ENCODE measurements around the gene SPECC1L. TPM values are rescaled to one million over a fixed set of nuclear protein-coding genes. Genes with fewer than 3 reads are reported as not detected.

The SPECC1L gene
- total and polyA plus RNA-seq, 7 donors = 17.4 to 52.6 (median 28.8) TPM

DNA sequence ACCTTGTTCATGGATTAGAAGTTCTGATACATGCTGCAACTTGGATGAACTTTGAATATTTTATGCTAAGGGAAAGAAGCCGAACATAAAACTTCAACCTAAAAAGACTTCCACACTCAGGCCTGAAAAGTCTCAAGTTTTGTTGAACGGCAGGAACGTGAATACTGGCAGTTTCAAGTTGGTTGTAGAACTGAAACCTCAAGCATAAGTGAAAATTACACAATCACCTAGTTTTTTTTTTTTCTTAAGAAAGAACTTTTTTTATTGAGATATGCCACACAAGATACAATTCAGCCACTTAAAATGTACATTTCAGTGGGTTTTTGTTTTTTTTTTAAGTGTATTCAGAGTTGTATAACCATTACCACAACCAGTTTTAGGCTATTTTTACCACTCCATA lies 106.0 kb downstream of the SPECC1L start:
- H3K27ac ChIP-seq = no peak overlapping the region
- no peaks in the 10 kb centered on the region for H3K27me3 ChIP-seq
- 75 to 91% methylated on average over 3 of the region's 3 CpGs for WGBS, 2 donors
- TF ChIP-seq EP300 (IDR thresholded peaks at IDR 0.05) (no peak), POLR2A (IDR thresholded peaks at IDR 0.05) (no peak), POLR2AphosphoS5 (IDR thresholded peaks at IDR 0.05) (no peak)
- TF ChIP-seq, protein P1, sequence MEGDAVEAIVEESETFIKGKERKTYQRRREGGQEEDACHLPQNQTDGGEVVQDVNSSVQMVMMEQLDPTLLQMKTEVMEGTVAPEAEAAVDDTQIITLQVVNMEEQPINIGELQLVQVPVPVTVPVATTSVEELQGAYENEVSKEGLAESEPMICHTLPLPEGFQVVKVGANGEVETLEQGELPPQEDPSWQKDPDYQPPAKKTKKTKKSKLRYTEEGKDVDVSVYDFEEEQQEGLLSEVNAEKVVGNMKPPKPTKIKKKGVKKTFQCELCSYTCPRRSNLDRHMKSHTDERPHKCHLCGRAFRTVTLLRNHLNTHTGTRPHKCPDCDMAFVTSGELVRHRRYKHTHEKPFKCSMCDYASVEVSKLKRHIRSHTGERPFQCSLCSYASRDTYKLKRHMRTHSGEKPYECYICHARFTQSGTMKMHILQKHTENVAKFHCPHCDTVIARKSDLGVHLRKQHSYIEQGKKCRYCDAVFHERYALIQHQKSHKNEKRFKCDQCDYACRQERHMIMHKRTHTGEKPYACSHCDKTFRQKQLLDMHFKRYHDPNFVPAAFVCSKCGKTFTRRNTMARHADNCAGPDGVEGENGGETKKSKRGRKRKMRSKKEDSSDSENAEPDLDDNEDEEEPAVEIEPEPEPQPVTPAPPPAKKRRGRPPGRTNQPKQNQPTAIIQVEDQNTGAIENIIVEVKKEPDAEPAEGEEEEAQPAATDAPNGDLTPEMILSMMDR (IDR thresholded peaks at IDR 0.05) = no peak
- H3K36me3 ChIP-seq = peaks cover 8 to 62% (median 18%) of the 10 kb centered on the region in 4 donors
- no peaks in the 10 kb centered on the region for H3K9me3 ChIP-seq
- intact Hi-C loops (cut with DNase I) = no loop called here
- DNase-seq = no peak
- H3K4me3 ChIP-seq = no peak overlapping the region
- no peaks in the 10 kb centered on the region for H3K4me1 ChIP-seq

DNA sequence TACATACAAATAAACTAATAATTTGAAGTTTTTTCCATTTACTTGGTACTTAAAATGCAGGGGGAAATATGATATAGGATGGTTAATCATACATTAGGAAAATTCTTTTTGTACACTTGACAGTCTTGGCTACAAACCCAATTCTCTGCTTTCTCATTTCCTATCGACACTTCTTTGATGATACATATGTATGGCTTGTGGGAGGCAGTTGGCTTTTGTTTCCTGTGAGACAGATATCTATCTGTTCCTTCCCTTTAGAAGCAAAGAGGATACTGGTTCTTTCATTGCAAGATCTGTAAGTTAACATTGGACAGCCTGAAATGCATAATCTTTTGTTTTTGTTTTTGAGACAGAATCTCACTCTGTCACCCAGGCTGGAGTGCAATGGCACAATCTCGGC lies 108.9 kb downstream of the SPECC1L start:
- intact Hi-C loops (cut with DNase I) = no loop called here
- 71 to 90% methylated on average over 2 of the region's 2 CpGs for WGBS, 2 donors
- Histone ChIP-seq H3K4me3 (no peak overlapping the region), H3K27me3 (no peaks in the 10 kb centered on the region), H3K36me3 (peaks cover 0 to 45% (median 11%) of the 10 kb centered on the region in 4 donors), H3K27ac (no peak overlapping the region), H3K9me3 (no peaks in the 10 kb centered on the region), H3K4me1 (no peaks in the 10 kb centered on the region)
- DNase-seq = no peak
- TF ChIP-seq, protein P1 (IDR thresholded peaks at IDR 0.05) = no peak
- TF ChIP-seq POLR2A (IDR thresholded peaks at IDR 0.05) (no peak), POLR2AphosphoS5 (IDR thresholded peaks at IDR 0.05) (no peak), EP300 (IDR thresholded peaks at IDR 0.05) (no peak)

DNA sequence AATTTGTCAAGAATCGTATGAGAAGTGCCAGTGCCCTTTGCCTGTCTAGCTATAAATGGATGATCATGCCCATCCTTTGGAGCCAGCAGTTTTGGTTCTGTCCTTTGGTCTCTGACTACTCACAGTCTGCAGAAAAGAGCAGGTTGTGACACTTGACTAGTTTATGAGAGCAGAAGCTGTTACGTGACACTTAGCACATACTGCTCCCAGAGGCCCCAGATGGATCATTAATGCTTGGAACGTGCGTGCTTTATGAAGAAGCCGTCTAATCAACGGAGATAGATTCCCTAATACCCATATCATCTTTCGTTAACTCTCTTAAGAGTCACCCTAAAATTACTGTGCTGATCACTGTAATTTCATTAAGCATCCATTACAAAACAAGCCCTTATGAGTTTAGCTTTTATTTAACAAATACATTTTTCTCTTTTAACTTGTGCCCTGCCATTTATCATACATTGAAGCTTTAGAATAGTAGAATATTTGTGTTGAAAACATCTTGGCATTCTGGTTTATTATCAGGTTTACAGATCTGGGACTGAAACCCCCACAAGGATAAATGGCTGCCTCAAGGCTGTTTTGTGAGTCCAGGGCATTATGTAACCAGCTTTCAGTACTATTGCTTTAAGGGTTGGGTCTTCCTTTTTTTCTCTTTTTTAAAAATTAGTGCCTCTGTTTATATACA lies 109.7 kb downstream of the SPECC1L start:
- H3K27ac ChIP-seq = no peak overlapping the region
- H3K4me1 ChIP-seq = no peaks in the 10 kb centered on the region
- WGBS, 2 donors = 87 to 92% methylated on average over 7 of the region's 7 CpGs
- no peaks in the 10 kb centered on the region for H3K27me3 ChIP-seq
- H3K9me3 ChIP-seq = no peaks in the 10 kb centered on the region
- intact Hi-C loops (cut with DNase I) = no loop called here
- peaks cover 0 to 45% (median 11%) of the 10 kb centered on the region in 4 donors for H3K36me3 ChIP-seq
- TF ChIP-seq EP300 (IDR thresholded peaks at IDR 0.05) (no peak), POLR2AphosphoS5 (IDR thresholded peaks at IDR 0.05) (no peak), POLR2A (IDR thresholded peaks at IDR 0.05) (no peak)
- TF ChIP-seq, protein P1 (IDR thresholded peaks at IDR 0.05) = no peak
- H3K4me3 ChIP-seq = no peak overlapping the region
- DNase-seq = no peak

DNA sequence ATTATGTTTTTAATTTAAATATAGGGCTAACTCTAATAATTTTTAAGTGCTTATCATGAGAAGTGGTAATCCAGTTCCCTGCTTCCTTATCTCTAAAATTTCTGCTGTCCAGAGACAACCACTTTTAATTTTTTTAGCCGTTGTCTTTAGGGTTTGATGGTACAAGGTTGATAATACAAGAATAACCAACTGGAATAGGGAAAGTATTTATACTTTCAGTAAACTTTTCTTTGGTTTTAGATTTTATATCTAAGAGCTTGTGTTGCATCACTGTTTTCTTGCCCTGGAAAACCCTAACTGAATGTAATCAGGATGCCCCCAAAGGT lies 110.2 kb downstream of the SPECC1L start:
- Histone ChIP-seq H3K4me3 (no peak overlapping the region), H3K36me3 (peaks cover 0 to 40% (median 10%) of the 10 kb centered on the region in 4 donors), H3K27me3 (no peaks in the 10 kb centered on the region), H3K27ac (no peak overlapping the region), H3K4me1 (no peaks in the 10 kb centered on the region), H3K9me3 (no peaks in the 10 kb centered on the region)
- 95% methylated on average over 1 of the region's 1 CpG for WGBS, 2 donors
- TF ChIP-seq, protein P1 (IDR thresholded peaks at IDR 0.05) = no peak
- no peak for TF ChIP-seq EP300 (IDR thresholded peaks at IDR 0.05)
- TF ChIP-seq POLR2AphosphoS5 (IDR thresholded peaks at IDR 0.05) = no peak
- TF ChIP-seq POLR2A (IDR thresholded peaks at IDR 0.05) = no peak
- intact Hi-C loops (cut with DNase I) = no loop called here
- DNase-seq = no peak

DNA sequence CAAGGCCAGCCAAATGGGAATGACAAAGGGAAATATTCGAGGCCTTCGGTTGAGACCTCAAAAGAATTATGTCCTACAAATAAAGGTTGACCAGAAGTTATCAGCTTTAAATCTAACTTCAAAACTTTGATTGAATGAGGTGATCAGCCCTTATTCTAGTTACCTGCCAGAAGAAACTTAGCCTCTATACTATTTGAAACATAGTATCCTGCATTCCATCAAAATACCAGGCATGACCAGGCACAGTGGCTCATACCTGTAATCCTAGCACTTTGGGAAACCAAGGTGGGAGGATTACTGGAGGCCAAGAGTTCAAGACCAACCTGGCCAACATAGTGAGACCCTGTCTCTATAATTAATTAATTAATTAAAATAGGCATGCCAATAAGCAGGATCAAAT lies 112.4 kb downstream of the SPECC1L start:
- H3K4me1 ChIP-seq = no peaks in the 10 kb centered on the region
- DNase-seq = no peak
- H3K9me3 ChIP-seq = no peaks in the 10 kb centered on the region
- no peak overlapping the region for H3K27ac ChIP-seq
- peaks cover 0 to 18% (median 5%) of the 10 kb centered on the region in 4 donors for H3K36me3 ChIP-seq
- TF ChIP-seq EP300 (IDR thresholded peaks at IDR 0.05) (no peak), POLR2A (IDR thresholded peaks at IDR 0.05) (no peak), POLR2AphosphoS5 (IDR thresholded peaks at IDR 0.05) (no peak)
- TF ChIP-seq, protein P1 (IDR thresholded peaks at IDR 0.05) = no peak
- no peaks in the 10 kb centered on the region for H3K27me3 ChIP-seq
- WGBS, 2 donors = 96 to 97% methylated on average over 2 of the region's 2 CpGs
- intact Hi-C loops (cut with DNase I) = no loop called here
- no peak overlapping the region for H3K4me3 ChIP-seq
